T-helper 17 cell (primary cell): ENCODE results near the gene RETREG3. TPM values are rescaled to one million over a fixed set of nuclear protein-coding genes. Genes with fewer than 3 reads are reported as not detected.
A peak's percentile ranks its signal among the peaks of the same experiment; 100 is the strongest.
"Not testable (repeated sequence)": the region's sequence is repeated elsewhere in the genome, so short reads cannot be mapped to it uniquely, and the experiment has no call there.

Experiments used
- ATAC-seq: fragments of 150-1000 bp; cut with Tn5 transposase; 2 replicates; pipeline ENCODE4 v1.10.0; 2021; ENCODE audit warnings: mild to moderate bottlenecking, moderate library complexity
- DNase-seq, 3 donors: peaks; one replicate each; pipeline versions ENCODE4 v3.0.0 to v3.0.0-alpha.2; 2020 to 2021
- H3K9me3 ChIP-seq: one replicate; pipeline ENCODE4 v1.7.0; 2013; ENCODE audit warnings: low read length, mild to moderate bottlenecking; ENCODE audit not compliant: control insufficient read depth, poor library complexity, severe bottlenecking
- H3K27ac Mint-ChIP-seq: one replicate; pipeline ENCODE4 v1.8.0; 2022; ENCODE audit warnings: mild to moderate bottlenecking, moderate library complexity, mixed read lengths
- H3K27me3 Mint-ChIP-seq: one replicate; pipeline ENCODE4 v1.8.0; 2022; ENCODE audit warnings: mixed read lengths
- H3K36me3 Mint-ChIP-seq: one replicate; pipeline ENCODE4 v1.8.0; 2022; ENCODE audit warnings: low read depth, mixed read lengths
- H3K4me1 Mint-ChIP-seq: one replicate; pipeline ENCODE4 v1.8.0; 2022; ENCODE audit warnings: mild to moderate bottlenecking, mixed read lengths
- H3K4me3 Mint-ChIP-seq: one replicate; pipeline ENCODE4 v1.8.0; 2022; ENCODE audit warnings: mild to moderate bottlenecking, moderate library complexity, mixed read lengths
- total RNA-seq, 4 donors: library from RNA in 2 of 4; stranded (reverse) in 2 of 4; gene quantifications; one replicate each; pipeline ENCODE4 v1.2.3 and lab custom pipeline; 2022 to 2026

The RETREG3 gene
- total RNA-seq, 2 donors from 2014 or later = 43.5 to 57.9 TPM

DNA sequence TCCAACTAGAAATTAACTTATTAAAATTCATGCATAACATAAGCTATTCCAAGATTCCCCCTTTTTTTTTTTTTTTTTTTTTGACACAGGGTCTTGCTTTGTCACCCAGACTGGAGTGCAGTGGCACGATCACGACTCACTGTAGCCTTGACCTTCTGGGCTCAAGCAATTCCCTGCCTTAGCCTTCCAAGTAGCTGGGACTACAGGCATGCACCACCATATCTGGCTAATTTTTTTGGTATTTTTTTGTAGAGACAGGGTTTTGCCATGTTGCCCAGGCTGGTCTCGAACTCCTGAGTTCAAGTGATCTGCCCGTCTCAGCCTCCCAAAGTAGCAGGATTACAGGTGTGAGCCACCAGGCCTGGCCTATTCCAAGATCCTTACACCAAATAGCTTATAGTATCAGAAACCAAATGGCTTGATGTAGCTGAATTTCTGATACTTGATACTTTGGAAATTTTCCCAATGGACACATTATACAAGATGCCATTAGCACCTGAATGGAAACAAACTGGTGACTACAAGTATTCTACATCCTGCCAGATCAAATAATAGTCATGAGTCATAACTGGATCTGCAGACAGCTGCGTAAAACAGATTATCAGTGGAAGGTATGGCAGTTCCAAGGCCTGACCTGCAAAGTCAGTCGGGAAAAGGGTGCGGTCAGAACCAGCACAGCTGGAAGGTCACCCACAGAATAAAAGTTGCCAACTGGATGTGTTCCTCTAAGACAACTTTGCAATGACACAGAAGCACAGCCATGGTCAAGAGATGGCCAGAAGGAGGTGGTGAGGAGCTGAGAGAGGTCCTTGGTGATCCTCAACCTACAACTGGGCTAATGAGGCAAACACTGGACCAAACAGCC is 14.8 kb upstream of the RETREG3 start:
- Mint-ChIP-seq H3K27ac (no peak overlapping the region), H3K36me3 (peaks cover 2% of the 10 kb centered on the region), H3K27me3 (no peaks in the 10 kb centered on the region), H3K4me3 (no peak overlapping the region), H3K4me1 (peaks cover 2% of the 10 kb centered on the region)
- H3K9me3 ChIP-seq = no peaks in the 10 kb centered on the region
- ATAC-seq (no peak), DNase-seq (no peak)

DNA sequence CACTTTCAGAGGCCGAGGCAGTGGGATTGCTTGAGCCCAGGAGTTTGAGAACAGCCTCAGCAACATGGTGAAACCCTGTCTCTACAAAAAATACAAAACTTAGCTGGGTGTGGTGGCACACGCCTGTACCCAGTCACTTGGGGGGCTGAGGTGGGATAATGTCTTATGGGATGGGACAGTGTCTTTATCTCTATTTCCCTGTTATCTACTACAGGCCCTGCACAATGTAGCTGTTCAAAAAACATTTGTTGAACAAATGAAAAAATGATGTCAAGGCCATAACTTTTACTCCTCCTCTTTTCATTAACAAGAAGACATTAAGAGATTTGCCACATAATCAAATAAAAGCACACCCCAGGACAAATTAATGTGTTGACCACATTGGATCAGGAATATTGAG is 14.1 kb upstream of the RETREG3 start:
- Mint-ChIP-seq H3K36me3 (peaks cover 2% of the 10 kb centered on the region), H3K4me1 (peaks cover 8% of the 10 kb centered on the region), H3K4me3 (no peak overlapping the region), H3K27me3 (no peaks in the 10 kb centered on the region), H3K27ac (no peak overlapping the region)
- DNase-seq (no peak), ATAC-seq (no peak)
- H3K9me3 ChIP-seq = no peaks in the 10 kb centered on the region

DNA sequence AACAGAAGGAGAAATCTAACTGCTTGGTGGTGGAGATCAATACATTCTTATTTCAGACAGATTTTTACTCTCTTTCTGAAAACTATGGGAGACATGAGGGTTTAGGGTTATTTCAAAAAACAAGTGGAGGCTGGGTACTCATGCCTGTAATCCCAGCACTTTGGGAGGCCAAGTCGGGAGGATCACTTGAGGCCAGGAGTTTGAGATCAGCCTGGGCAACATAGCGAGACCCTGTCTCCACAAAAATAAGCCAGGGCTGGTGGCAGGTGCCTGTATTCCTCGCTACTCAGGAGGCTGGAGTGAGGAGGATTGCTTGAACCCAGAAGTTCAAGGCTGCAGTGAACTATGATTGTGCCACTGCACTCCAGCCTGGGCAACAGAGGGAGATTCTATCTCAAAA is 12.8 kb upstream of the RETREG3 start:
- not testable (repeated sequence) for H3K36me3 Mint-ChIP-seq, H3K4me3 Mint-ChIP-seq, H3K4me1 Mint-ChIP-seq, DNase-seq, H3K27me3 Mint-ChIP-seq, ATAC-seq, H3K27ac Mint-ChIP-seq, H3K9me3 ChIP-seq

GRCh38 chr17:42618442-42619150 is 9.4 kb upstream of the RETREG3 start:
- Mint-ChIP-seq H3K36me3 (no peaks in the 10 kb centered on the region), H3K27ac (no peak overlapping the region), H3K27me3 (no peaks in the 10 kb centered on the region), H3K4me1 (peaks cover 8% of the 10 kb centered on the region), H3K4me3 (peak overlapping the region; percentile 31)
- ATAC-seq (peak; percentile 55), DNase-seq (no peak)
- no peaks in the 10 kb centered on the region for H3K9me3 ChIP-seq

- Mint-ChIP-seq H3K4me3 (no peak overlapping the region), H3K36me3 (no peaks in the 10 kb centered on the region), H3K27ac (no peak overlapping the region), H3K27me3 (no peaks in the 10 kb centered on the region), H3K4me1 (peaks cover 8% of the 10 kb centered on the region)
- ATAC-seq = no peak
- no peak for DNase-seq
- no peaks in the 10 kb centered on the region for H3K9me3 ChIP-seq
Measured at GRCh38 chr17:42617956-42618431, 8.8 kb upstream of the RETREG3 start.

GRCh38 chr17:42613699-42614295 is 4.6 kb upstream of the RETREG3 start:
- ATAC-seq (no peak), DNase-seq (no peak)
- no peaks in the 10 kb centered on the region for H3K9me3 ChIP-seq
- Mint-ChIP-seq H3K4me3 (no peak overlapping the region), H3K27ac (no peak overlapping the region), H3K36me3 (peaks cover under 1% of the 10 kb centered on the region), H3K4me1 (peaks cover 12% of the 10 kb centered on the region), H3K27me3 (no peaks in the 10 kb centered on the region)

GRCh38 chr17:42612013-42612412 is 2.8 kb upstream of the RETREG3 start:
- peak overlapping the region; percentile 19 for H3K4me3 Mint-ChIP-seq
- no peak overlapping the region for H3K27ac Mint-ChIP-seq
- no peaks in the 10 kb centered on the region for H3K27me3 Mint-ChIP-seq
- ATAC-seq = no peak
- peaks cover 12% of the 10 kb centered on the region for H3K4me1 Mint-ChIP-seq
- H3K36me3 Mint-ChIP-seq = peaks cover 4% of the 10 kb centered on the region
- no peak for DNase-seq
- H3K9me3 ChIP-seq = no peaks in the 10 kb centered on the region

DNA sequence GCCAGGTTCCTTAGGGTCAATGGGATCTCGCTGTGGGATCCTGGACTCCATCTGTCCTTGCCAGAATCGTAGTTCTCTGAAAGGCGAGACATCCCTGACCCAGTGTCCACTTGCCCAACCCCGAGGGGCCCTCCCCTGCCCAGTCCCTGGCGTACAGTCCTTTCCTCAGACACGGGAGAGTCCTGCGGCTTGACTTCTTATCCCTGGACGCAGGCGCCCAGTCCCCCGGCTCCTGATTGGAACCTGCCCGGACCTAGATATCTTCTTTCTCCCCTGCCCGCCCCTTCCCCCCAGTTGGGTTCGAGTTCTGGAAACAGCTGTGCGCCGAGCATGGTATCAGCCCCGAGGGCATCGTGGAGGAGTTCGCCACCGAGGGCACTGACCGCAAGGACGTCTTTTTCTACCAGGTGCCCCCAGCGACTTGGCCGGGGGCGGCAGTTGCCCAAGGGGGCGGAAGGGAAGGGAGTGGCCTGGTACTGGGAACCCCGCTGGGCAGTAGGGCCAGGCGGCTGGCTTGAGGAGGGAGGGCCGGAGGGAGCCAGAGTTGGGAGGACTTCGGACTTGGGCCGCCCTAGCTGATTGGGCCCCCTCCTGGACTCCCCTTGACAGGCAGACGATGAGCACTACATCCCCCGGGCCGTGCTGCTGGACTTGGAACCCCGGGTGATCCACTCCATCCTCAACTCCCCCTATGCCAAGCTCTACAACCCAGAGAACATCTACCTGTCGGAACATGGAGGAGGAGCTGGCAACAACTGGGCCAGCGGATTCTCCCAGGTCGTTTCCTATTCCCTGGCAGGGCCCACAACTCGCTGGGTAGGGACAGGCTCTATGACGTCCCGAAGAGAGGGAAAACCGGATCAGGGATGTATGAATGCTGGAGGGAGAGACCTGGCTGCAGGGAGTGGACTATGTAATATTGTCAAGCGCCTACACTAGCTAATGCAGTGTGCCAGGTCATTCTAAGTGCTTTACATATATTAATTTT is 934 bp upstream of the RETREG3 start:
- DNase-seq, H3K9me3 ChIP-seq, H3K27me3 Mint-ChIP-seq, H3K36me3 Mint-ChIP-seq, ATAC-seq: not testable (repeated sequence)
- peak overlapping the region; percentile 100 for H3K27ac Mint-ChIP-seq
- peaks cover 25% of the 10 kb centered on the region for H3K4me1 Mint-ChIP-seq
- H3K4me3 Mint-ChIP-seq = peak overlapping the region; percentile 100

GRCh38 chr17:42608305-42609181 is 631 bp downstream of the RETREG3 start:
- no peaks in the 10 kb centered on the region for H3K9me3 ChIP-seq
- Mint-ChIP-seq H3K4me1 (peaks cover 35% of the 10 kb centered on the region), H3K27ac (peak overlapping the region; percentile 100), H3K4me3 (peak overlapping the region; percentile 100), H3K36me3 (peaks cover 4% of the 10 kb centered on the region), H3K27me3 (no peaks in the 10 kb centered on the region)
- peak in 2 of 3 donors; percentile 9 to 12 for DNase-seq
- ATAC-seq = peak; percentile 66

DNA sequence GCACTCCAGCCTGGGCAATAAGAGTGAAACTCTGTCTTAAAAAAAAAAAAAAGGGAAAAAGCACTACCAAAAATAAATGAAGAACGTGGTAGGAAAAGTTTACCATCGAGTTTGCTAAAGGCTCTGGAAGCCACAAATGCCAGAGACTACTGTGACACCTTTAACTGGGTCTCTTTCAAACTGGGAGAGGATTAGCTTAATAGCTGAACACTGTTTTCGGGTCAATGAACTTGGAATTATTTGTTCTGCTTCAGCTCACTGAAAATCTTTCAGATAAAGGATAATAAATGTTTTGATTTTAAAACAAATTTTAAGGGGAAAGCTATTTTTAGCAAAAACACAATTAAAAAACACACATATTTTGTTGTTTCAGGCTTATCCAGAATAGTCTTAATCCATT is 1.4 kb downstream of the RETREG3 start:
- H3K27me3 Mint-ChIP-seq = no peaks in the 10 kb centered on the region
- no peak for ATAC-seq
- no peaks in the 10 kb centered on the region for H3K9me3 ChIP-seq
- no peak for DNase-seq
- H3K4me3 Mint-ChIP-seq = peak overlapping the region; percentile 100
- H3K27ac Mint-ChIP-seq = peak overlapping the region; percentile 100
- peaks cover 41% of the 10 kb centered on the region for H3K4me1 Mint-ChIP-seq
- peaks cover 4% of the 10 kb centered on the region for H3K36me3 Mint-ChIP-seq

- H3K27me3 Mint-ChIP-seq = no peaks in the 10 kb centered on the region
- no peak for DNase-seq
- H3K4me3 Mint-ChIP-seq = no peak overlapping the region
- no peak for ATAC-seq
- no peaks in the 10 kb centered on the region for H3K9me3 ChIP-seq
- H3K4me1 Mint-ChIP-seq = peaks cover 46% of the 10 kb centered on the region
- no peak overlapping the region for H3K27ac Mint-ChIP-seq
- no peaks in the 10 kb centered on the region for H3K36me3 Mint-ChIP-seq
Measured at GRCh38 chr17:42603318-42603717, 5.9 kb downstream of the RETREG3 start.

- Mint-ChIP-seq H3K36me3 (peaks cover 2% of the 10 kb centered on the region), H3K27me3 (no peaks in the 10 kb centered on the region), H3K4me3 (no peak overlapping the region), H3K4me1 (peaks cover 25% of the 10 kb centered on the region), H3K27ac (peak overlapping the region; percentile 3)
- no peaks in the 10 kb centered on the region for H3K9me3 ChIP-seq
- ATAC-seq (no peak), DNase-seq (no peak)
Measured at GRCh38 chr17:42598905-42599304, 10.3 kb downstream of the RETREG3 start.
